Stimulated activated effector memory CD8-positive, alpha-beta T cell treated with anti-CD3 and anti-CD28 coated beads, Interleukin-12 subunit alpha, Interleukin-12 subunit beta, amount 100 ng/mL, for 72 hours (primary cell): ENCODE data around the gene STKLD1.

Experiments
- ATAC-seq: fragments of 150-1000 bp; cut with Tn5 transposase; 2 replicates; pipeline ENCODE4 v1.10.0; 2021
- DNase-seq, 2 donors: peaks; one replicate each; pipeline ENCODE4 v3.0.0; 2021 to 2022; ENCODE audit warnings: low spot score in 2 of 2
- H3K27ac Mint-ChIP-seq: one replicate; pipeline ENCODE4 v1.8.0; 2022; ENCODE audit warnings: mild to moderate bottlenecking, mixed read lengths
- H3K36me3 Mint-ChIP-seq: one replicate; pipeline ENCODE4 v1.8.0; 2022; ENCODE audit warnings: mild to moderate bottlenecking, mixed read lengths
- H3K4me1 Mint-ChIP-seq: one replicate; pipeline ENCODE4 v1.8.0; 2022; ENCODE audit warnings: mixed read lengths
- H3K4me3 Mint-ChIP-seq: one replicate; pipeline ENCODE4 v1.8.0; 2022; ENCODE audit warnings: mild to moderate bottlenecking, mixed read lengths
- H3K9me3 Mint-ChIP-seq: one replicate; pipeline ENCODE4 v1.8.0; 2022; ENCODE audit warnings: mixed read lengths

Gene STKLD1

DNA sequence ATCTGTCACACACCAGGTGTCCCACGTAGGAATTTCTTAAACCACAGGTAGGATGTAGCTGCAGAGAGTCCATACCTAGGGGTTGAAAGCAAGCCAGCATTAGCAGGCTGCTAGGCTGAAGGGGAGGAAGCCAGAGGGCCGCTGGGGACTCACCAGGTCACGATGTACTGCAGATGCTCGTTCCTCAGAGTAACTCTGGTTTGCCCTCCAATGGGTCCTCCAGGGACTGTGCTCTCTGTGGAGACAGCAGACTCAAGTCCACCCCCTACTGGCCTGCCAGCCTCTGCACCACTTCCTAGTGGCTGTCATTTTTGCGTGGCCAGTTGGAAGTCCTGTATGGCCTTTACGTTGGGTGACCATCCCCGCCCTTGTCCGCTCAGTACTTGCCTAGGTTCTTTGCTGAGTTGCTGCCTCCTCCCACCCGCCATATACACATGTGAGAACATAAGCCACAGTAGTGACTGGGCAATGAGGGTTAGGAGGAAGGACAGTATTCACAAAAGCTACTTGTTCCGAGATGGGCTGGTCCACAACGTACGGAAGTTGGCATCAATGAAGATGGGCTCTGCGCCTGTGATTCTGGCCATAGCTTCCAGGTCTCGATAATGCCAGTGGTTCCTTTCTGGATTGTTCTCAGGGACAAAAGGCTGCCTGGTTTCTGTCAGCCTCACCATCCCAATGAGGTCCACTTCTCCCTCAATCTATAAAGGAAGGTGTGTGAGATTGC lies 24.1 kb upstream of the STKLD1 start:
- ATAC-seq (no peak), DNase-seq (no peak)
- Mint-ChIP-seq H3K36me3 (peaks cover 79% of the 10 kb centered on the region), H3K4me3 (no peak overlapping the region), H3K27ac (peak overlapping the region; percentile 52), H3K9me3 (no peaks in the 10 kb centered on the region), H3K4me1 (peaks cover 53% of the 10 kb centered on the region)

DNA sequence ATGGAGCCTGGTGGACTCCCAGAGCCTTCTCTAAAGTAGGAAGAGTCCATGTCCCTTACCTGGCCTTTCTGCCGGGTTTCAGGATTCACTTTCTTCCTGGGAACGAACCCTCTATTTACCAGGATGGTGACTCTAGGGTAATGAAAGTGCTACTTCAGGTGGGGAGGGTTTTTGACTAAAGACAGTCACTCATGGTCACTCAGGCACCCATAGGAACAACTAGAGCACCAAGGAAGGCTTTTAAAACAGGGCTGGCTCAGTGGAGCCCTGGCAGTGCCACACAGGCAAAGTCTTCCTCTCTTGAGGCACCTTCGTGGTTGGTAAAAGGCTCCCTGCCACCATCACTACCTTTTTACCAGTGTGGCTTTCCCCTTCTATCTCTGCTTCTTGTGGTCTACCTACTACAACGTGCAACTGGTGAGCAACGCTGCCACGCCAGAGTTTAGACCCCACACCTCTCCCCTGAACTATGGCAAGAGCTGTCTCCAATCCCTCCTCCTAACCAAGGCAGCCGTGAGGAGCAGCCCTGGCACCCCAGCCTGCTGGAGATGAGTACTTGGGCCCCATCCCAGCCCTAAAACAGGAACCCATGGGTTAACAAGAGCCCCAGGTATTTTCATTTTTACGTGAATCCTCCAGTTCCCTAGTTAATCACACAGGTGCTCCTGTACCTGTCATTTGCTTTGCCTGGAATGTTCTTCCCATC lies 23.4 kb upstream of the STKLD1 start:
- peaks cover 57% of the 10 kb centered on the region for H3K4me1 Mint-ChIP-seq
- H3K36me3 Mint-ChIP-seq: peaks cover 80% of the 10 kb centered on the region
- DNase-seq: no peak
- H3K27ac Mint-ChIP-seq: peak overlapping the region; percentile 88
- H3K9me3 Mint-ChIP-seq: no peaks in the 10 kb centered on the region
- ATAC-seq: no peak
- H3K4me3 Mint-ChIP-seq: no peak overlapping the region

DNA sequence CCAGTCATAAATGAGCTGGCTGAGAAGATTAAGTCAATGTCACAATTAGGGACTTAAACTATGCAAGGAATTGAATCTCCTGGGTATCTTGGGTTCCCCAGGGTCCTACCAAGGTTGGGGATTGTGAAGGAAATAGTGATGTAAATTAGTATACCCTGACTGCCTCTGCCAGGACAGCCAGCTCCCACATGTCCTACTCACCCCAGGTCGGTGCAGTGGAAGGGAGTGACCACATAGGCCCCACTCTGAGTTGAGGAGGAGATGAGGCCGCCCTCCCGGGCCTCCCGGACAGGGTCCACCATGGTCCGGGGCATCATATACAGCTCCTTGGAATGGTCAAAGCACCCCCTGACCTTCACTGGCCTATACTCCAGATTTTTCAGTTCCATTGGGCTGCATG lies 22.6 kb upstream of the STKLD1 start:
- ATAC-seq: no peak
- Mint-ChIP-seq H3K9me3 (no peaks in the 10 kb centered on the region), H3K27ac (peak overlapping the region; percentile 88), H3K4me1 (peaks cover 57% of the 10 kb centered on the region), H3K4me3 (no peak overlapping the region), H3K36me3 (peaks cover 80% of the 10 kb centered on the region)
- no peak for DNase-seq

DNA sequence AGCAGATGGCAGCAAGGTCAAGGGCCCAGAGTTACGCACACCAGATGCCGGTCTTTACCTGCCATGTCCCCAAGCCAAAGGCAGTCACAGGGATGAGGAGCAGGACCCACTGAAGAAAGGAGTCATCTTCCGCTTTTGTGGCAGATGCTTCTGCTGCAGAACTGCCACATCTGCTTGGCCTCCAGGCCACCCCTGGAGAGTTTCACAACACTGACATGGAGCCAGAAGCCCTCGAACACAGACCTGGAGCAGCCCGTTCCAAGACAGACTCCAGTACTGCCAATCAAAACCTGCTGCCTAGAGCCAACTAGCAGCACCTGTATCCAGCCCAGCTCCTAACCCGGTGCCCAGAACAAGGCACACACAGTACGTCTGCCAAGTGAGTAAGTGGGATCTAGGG lies 21.4 kb upstream of the STKLD1 start:
- peaks cover 80% of the 10 kb centered on the region for H3K36me3 Mint-ChIP-seq
- H3K4me1 Mint-ChIP-seq: peaks cover 57% of the 10 kb centered on the region
- H3K27ac Mint-ChIP-seq: peak overlapping the region; percentile 89

DNA sequence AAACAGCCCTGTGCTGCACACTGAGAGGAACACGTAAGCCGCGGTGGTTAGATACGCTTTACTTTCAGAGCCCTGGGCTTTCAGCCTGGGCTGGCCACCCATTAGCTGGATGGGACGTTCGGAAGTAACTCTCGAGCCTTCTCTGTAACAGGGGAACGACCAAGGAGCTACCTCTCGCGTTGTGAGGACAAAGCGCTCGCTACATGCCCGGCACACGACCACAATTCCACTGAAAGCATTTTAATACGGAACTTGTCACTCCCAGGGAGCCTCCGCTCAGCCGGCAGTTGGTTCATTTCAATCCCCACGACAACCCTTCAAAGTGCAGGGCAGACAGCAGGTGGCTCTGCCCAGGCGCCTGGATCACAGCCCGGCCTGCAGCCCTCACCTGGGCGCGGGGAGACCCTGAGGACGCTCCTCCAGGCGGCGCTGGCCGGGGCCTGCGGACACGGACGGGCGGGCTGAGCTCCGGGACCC lies 20.2 kb upstream of the STKLD1 start:
- Mint-ChIP-seq H3K4me3 (peak overlapping the region; percentile 81), H3K27ac (peak overlapping the region; percentile 89), H3K9me3 (no peaks in the 10 kb centered on the region), H3K36me3 (peaks cover 80% of the 10 kb centered on the region), H3K4me1 (peaks cover 59% of the 10 kb centered on the region)
- no peak for DNase-seq
- peak; percentile 47 for ATAC-seq

More for the DNA sequence above, 21.4 kb upstream of the STKLD1 start:
- ATAC-seq (no peak), DNase-seq (no peak)
- Mint-ChIP-seq H3K4me3 (peak overlapping the region; percentile 81), H3K9me3 (no peaks in the 10 kb centered on the region)

DNA sequence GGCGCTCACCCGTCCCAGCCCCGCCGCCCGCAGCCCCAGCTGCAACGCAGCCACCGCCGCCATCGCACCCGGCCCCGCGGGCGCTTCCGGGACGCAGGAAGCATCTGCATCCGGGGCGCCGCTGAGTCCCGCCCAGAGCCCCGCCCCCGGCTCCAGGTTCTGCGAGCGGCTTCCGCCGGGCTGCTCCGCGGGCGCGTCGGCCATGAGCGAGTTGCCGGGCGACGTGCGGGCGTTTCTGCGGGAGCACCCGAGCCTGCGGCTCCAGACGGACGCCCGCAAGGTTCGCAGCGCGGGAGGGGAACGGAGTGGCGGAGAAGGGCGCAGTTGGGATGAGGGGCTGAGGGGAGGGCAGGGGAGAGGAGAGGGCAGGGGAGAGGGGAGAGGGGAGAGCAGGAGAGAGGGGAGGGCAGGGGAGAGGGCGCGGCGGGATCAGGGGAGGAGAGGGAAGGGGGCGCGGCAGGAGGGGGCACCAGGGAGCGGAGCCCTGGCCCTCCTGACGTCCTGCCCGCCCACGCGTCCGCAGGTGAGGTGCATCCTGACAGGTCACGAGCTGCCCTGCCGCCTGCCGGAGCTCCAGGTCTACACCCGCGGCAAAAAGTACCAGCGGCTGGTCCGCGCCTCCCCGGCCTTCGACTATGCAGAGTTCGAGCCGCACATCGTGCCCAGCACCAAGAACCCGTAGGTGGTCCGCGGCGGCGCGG lies 19.6 kb upstream of the STKLD1 start, which contains the start of the genes SURF1 and SURF2:
Gene SURF1, minus strand, starts transcription at position 97 of the 701 bp plus-strand sequence. Its CDS starts 34 bp downstream, at position 63.
Gene SURF2, plus strand, starts transcription at position 160 of the 701 bp plus-strand sequence. Its CDS starts 43 bp downstream, at position 203.
- peaks cover 80% of the 10 kb centered on the region for H3K36me3 Mint-ChIP-seq
- no peaks in the 10 kb centered on the region for H3K9me3 Mint-ChIP-seq
- H3K4me1 Mint-ChIP-seq: peaks cover 65% of the 10 kb centered on the region

DNA sequence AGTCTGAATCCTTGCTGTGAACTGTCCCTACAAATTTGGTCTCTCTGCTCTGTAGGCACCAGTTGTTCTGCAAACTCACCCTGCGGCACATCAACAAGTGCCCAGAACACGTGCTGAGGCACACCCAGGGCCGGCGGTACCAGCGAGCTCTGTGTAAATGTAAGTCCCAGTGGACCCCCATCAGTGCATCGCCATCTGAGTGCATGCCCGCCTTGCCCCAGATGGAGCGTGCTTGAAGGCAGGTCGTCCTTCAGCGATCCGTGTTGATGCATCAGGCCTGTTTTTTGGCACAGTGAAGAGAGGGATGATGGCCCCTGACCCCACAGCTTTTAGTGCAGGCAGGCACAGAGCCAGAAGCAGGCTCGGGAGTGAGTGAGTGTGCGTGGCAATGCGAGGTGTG lies 18.5 kb upstream of the STKLD1 start:
- peak overlapping the region; percentile 81 for H3K4me3 Mint-ChIP-seq
- H3K36me3 Mint-ChIP-seq: peaks cover 80% of the 10 kb centered on the region
- peaks cover 76% of the 10 kb centered on the region for H3K4me1 Mint-ChIP-seq
- ATAC-seq (no peak), DNase-seq (no peak)
- no peaks in the 10 kb centered on the region for H3K9me3 Mint-ChIP-seq
- H3K27ac Mint-ChIP-seq: peak overlapping the region; percentile 89

More for the DNA sequence above, 19.6 kb upstream of the STKLD1 start, which contains the start of the genes SURF1 and SURF2:
- Mint-ChIP-seq H3K27ac (peak within 1 kb of the TSS; percentile 89), H3K4me3 (peak within 1 kb of the TSS; percentile 81)
- ATAC-seq (peak; percentile 88), DNase-seq (peak; percentile 78 to 89)

DNA sequence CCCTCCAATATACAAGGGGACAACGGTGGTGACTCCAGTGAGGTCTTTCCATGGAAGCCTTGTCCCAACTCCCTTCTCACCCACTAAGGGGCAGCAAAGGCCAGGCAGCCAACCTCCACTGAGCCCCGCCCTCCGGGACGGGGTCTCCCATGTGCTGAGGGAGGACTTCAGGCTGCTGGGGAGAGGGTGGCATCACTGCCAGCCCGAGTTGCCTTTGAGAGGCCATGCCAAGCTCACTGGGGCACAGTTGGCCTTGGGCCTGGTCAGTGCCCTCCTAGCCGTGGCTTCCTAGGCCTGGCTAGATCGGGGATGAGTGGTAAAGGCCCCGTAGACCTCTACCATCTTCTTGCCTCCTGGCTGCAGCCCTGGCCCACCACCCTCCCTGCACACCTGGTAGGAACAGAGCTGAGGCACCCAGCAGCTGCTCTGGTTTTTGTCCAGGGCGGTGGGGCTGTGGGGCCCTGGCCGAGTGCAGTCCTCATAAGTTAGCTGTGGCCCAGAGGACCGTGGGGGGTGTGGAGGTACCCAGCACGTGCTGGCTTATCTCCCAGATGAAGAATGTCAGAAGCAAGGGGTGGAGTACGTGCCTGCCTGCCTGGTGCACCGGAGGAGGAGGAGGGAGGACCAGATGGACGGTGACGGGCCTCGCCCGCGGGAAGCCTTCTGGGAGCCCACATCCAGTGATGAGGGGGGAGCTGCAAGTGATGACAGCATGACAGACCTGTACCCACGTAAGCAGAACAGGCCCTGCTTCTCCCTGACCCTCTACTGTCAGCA lies 16.6 kb upstream of the STKLD1 start:
- peaks cover 82% of the 10 kb centered on the region for H3K4me1 Mint-ChIP-seq
- ATAC-seq (no peak), DNase-seq (peak in 1 of 2 donors; percentile 72)
- no peaks in the 10 kb centered on the region for H3K9me3 Mint-ChIP-seq
- peak overlapping the region; percentile 89 for H3K27ac Mint-ChIP-seq
- peaks cover 88% of the 10 kb centered on the region for H3K36me3 Mint-ChIP-seq
- peak overlapping the region; percentile 81 for H3K4me3 Mint-ChIP-seq

DNA sequence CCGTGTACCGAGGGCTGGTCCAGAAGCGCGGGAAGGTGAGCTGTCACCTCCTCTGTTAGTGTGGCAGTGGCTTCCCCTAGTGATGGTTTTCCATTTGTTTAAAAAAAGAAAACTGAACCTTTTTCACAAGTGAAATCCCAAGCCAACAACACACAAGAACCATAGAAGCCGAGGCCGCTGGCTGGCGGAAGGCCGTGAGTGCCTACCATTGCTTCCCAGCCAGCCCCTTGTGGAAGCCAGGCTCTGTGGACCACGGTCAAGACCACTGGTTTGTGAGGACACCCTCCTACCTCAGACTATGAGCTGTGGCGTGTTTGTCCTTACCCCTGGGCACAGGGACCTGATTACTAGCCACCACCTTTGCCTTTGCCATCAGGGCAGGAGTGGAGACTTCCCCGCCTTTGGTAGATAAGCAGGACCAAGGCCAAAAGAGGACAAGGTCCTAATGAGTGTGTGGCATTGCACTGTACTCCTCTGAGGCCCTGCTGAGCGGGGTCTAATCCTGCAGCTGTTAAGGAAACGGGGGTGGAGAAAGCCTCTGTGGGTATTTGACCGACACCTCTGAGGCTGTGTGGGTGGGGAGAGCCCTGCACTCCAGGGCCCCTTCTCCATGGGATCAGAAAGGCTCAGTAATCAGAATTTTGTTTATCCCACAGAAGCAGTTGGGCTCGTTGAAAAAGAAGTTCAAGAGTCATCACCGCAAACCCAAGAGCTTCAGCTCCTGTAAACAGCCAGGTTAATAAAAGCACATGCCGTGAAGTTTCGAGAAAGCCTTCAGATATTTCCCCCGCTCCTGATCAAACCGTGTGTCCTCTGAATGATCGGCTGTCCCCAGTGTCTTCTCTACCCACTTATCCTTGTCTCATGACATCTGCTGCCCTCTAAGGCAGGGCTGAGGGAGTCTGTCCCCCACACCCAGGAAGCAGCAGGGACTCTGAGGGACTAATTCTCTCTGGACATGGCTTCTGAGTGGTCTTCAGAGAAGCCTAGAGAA lies 15.5 kb upstream of the STKLD1 start:
- no peak for DNase-seq
- Mint-ChIP-seq H3K27ac (peak overlapping the region; percentile 89), H3K4me3 (no peak overlapping the region), H3K4me1 (peaks cover 80% of the 10 kb centered on the region), H3K9me3 (no peaks in the 10 kb centered on the region), H3K36me3 (peaks cover 98% of the 10 kb centered on the region)
- ATAC-seq: no peak

DNA sequence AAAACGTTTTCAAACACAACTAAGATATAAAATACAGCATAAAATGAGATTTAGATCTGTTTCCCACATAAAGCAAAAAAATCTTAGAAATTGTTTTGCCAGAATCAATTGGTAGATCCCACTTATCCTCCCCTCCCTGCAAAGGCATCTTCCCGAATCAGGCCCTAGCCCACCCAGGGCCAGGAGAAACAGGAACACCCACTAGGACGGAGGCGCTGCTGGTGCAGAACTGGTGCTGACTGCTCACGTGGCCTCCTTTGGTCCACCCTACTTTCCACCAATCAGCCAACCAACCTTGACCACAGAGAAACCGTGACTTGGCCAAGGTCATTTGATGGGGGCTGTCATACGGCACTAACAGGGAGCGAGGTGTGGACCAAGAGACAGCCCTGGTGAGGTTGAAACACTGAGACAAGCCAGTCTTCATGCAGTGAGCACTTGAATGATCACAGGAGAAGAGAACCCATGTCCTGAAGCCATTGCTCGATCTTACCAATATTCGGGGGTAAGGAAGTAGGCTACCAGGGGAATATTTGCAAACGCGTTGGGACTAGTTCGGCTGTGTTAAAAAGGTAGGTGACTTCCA lies 14.6 kb upstream of the STKLD1 start:
- H3K4me3 Mint-ChIP-seq: no peak overlapping the region
- peaks cover 84% of the 10 kb centered on the region for H3K4me1 Mint-ChIP-seq
- no peaks in the 10 kb centered on the region for H3K9me3 Mint-ChIP-seq
- ATAC-seq (no peak), DNase-seq (no peak)
- peak overlapping the region; percentile 89 for H3K27ac Mint-ChIP-seq
- peaks cover 100% of the 10 kb centered on the region for H3K36me3 Mint-ChIP-seq

DNA sequence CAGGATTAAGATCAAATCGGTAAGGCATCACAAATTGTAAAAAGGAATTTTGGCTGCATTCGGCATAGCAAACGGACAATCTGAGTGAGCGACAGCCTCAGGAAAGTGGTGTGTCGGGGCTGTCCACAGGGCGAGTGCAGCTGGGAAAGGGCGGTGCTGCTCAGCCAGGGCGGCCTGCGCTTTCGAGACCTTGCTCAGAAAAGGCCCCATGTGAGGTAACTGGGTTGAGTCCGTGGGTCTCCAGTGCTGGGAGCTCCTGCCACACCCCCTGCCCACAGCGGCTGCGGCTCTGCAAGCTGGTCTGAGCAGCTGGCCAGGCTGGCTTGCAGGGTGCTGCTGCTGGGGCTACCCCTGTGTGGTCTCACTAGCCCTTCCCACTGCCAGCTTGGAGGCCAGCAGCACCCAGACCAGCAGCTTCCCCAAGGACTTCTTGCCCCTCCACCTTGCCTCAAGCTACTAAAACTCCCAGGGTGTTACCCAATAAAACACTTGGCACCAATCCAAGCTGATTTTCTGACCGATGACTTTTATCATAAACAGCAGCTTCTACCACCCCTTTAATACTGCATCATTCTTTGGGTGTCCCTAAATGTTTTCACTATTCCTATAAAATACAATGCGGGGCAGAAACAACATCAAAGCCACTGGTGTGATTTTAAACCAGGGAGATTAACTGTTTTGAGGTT lies 13.7 kb upstream of the STKLD1 start:
- H3K9me3 Mint-ChIP-seq: no peaks in the 10 kb centered on the region
- no peak overlapping the region for H3K4me3 Mint-ChIP-seq
- DNase-seq (no peak), ATAC-seq (no peak)
- peak overlapping the region; percentile 89 for H3K27ac Mint-ChIP-seq
- peaks cover 85% of the 10 kb centered on the region for H3K4me1 Mint-ChIP-seq
- peaks cover 100% of the 10 kb centered on the region for H3K36me3 Mint-ChIP-seq

DNA sequence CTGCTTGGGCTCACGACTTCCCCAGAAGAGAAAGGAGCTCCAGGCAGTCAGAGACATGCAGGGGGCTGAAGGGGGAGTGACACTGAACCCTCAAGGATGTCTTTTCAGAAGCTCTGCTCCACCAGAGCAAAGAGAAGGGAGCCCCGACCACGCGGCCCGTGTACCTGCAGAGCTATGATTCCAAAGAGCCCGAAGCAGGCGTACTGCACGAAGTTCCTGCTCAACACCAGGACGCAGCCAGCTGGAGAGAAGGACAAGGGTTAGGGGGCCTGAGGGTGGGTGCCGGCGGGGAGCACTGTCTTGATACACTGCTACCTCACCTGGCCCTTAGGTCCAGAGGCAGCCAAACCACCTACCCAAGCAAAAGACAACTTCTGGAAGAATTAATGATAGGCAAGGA lies 9.7 kb upstream of the STKLD1 start:
- peaks cover 83% of the 10 kb centered on the region for H3K4me1 Mint-ChIP-seq
- H3K9me3 Mint-ChIP-seq: no peaks in the 10 kb centered on the region
- H3K27ac Mint-ChIP-seq: no peak overlapping the region
- ATAC-seq (no peak), DNase-seq (no peak)
- no peak overlapping the region for H3K4me3 Mint-ChIP-seq
- H3K36me3 Mint-ChIP-seq: peaks cover 100% of the 10 kb centered on the region

DNA sequence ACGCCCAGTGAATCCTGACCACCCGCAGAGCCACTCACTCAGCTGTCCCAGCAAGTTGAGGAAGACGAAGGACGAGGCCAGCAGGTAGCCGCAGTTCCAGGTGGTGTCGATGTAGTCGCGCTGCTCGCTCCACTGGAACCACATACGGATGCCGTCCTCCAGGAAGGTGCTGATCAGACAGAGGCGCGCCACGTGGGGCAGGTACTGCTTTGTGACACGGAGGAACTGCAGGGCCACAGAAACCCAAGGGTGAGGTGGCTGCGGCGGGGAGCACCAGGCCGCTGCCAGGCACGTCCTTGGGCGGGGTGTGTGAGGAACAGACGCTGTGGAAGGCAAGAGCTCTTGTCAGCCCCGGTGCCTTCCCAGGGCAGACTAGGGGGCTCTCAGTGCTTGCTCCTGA lies 8.9 kb upstream of the STKLD1 start:
- Mint-ChIP-seq H3K4me1 (peaks cover 83% of the 10 kb centered on the region), H3K9me3 (no peaks in the 10 kb centered on the region), H3K36me3 (peaks cover 100% of the 10 kb centered on the region), H3K27ac (peak overlapping the region; percentile 8), H3K4me3 (peak overlapping the region; percentile 14)
- ATAC-seq (no peak), DNase-seq (no peak)
